ENCODE measurements around the gene VAPB.

Gene VAPB

DNA sequence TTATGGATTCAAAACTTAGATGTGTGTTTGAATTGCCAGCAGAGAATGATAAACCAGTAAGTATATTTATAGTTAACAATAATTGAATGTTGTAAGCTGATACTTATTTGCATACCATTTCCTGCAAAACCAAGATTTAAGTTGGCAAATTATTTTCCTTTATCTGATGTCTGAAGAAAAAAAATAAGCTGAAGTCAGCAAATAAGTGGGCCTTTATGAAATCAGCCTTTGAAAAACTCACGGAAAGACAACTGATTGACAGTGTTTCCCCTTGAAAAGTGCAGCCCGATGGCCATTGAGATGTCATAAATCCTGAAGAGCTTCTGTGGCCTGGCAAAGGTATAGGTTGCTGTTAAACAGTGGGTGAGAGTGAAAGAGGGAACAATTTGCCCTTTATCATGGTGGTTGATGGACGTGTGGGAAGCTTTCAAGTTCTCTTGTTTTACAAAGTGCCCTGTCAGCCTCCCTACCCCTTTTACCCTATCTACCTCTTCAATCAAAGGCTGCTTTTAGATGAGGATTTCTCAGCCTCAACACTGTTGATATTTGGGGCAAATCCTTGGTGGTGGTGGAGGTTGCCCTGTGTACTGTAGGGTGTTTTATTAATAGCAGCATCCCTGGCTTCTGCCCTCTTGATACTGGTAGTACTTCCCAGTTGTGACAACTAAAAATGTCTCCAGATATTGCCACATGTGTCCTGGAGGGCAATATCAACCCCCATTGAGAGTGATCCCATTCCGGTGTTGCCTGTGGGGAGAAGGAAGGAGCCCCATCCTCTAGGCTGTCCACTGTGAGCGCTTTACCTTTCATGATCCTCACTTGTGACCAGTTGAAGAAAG, 50.2 kb downstream of the VAPB start:
- no peak for DNase-seq

- DNase-seq: no peak
Measured at GRCh38 chr20:58440021-58440767, 51.2 kb downstream of the VAPB start.

GRCh38 chr20:58441723-58442122, 52.7 kb downstream of the VAPB start:
- no peak for DNase-seq

GRCh38 chr20:58444746-58445255, 55.8 kb downstream of the VAPB start:
- no peak for DNase-seq

GRCh38 chr20:58446264-58446959, 57.4 kb downstream of the VAPB start:
- no peak for DNase-seq

- DNase-seq: no peak
Measured at GRCh38 chr20:58446960-58447265, 57.9 kb downstream of the VAPB start.

GRCh38 chr20:58447511-58448391, 58.7 kb downstream of the VAPB start:
- peak; percentile 29 for DNase-seq

GRCh38 chr20:58448958-58449357, 59.9 kb downstream of the VAPB start:
- DNase-seq: no peak

- DNase-seq: no peak
Measured at GRCh38 chr20:58449681-58450221, 60.7 kb downstream of the VAPB start.

GRCh38 chr20:58450254-58450653, 61.2 kb downstream of the VAPB start:
- DNase-seq: no peak

- DNase-seq: no peak
Measured at GRCh38 chr20:58452667-58453255, 63.7 kb downstream of the VAPB start.

- no peak for DNase-seq
Measured at GRCh38 chr20:58453391-58453790, 64.4 kb downstream of the VAPB start.

GRCh38 chr20:58454460-58454859, 65.4 kb downstream of the VAPB start:
- DNase-seq: no peak

GRCh38 chr20:58457083-58457695, 68.2 kb downstream of the VAPB start:
- DNase-seq: no peak

GRCh38 chr20:58458342-58459057, 69.5 kb downstream of the VAPB start:
- DNase-seq: no peak

- DNase-seq: no peak
Measured at GRCh38 chr20:58459058-58459750, 70.2 kb downstream of the VAPB start.

- no peak for DNase-seq
Measured at GRCh38 chr20:58461104-58461503, 72.1 kb downstream of the VAPB start.

GRCh38 chr20:58461899-58462298, 72.9 kb downstream of the VAPB start:
- no peak for DNase-seq

GRCh38 chr20:58463256-58463655, 74.2 kb downstream of the VAPB start:
- no peak for DNase-seq

DNA sequence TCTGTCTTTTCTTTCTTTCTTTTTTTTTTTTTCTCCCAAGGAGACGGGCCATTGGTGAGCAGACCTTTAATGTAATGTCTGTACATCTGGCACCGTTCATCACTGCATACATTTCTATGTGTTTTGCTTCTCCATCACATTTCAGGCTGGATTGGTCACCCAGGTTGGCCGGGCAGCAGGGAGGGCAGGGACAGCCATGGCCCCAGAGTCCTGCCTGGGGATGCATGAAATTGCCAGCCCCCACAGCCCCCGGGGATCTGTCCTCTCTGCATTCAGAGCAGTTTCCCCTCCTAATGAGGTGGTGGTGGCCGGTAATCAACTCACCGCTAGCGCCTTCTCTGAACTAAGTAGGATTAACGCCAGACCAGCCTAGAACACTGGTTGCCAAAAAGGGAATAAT, 75.8 kb downstream of the VAPB start:
- no peak for DNase-seq
